AG08395 (cell line): Measurements from ENCODE around the gene EDIL3.

Source experiments
- DNase-seq: peaks from one replicate; pipeline ENCODE4 v3.0.0; 2012; ENCODE audit warnings: mixed read lengths, low spot score

The EDIL3 gene, protein sequence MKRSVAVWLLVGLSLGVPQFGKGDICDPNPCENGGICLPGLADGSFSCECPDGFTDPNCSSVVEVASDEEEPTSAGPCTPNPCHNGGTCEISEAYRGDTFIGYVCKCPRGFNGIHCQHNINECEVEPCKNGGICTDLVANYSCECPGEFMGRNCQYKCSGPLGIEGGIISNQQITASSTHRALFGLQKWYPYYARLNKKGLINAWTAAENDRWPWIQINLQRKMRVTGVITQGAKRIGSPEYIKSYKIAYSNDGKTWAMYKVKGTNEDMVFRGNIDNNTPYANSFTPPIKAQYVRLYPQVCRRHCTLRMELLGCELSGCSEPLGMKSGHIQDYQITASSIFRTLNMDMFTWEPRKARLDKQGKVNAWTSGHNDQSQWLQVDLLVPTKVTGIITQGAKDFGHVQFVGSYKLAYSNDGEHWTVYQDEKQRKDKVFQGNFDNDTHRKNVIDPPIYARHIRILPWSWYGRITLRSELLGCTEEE

DNA sequence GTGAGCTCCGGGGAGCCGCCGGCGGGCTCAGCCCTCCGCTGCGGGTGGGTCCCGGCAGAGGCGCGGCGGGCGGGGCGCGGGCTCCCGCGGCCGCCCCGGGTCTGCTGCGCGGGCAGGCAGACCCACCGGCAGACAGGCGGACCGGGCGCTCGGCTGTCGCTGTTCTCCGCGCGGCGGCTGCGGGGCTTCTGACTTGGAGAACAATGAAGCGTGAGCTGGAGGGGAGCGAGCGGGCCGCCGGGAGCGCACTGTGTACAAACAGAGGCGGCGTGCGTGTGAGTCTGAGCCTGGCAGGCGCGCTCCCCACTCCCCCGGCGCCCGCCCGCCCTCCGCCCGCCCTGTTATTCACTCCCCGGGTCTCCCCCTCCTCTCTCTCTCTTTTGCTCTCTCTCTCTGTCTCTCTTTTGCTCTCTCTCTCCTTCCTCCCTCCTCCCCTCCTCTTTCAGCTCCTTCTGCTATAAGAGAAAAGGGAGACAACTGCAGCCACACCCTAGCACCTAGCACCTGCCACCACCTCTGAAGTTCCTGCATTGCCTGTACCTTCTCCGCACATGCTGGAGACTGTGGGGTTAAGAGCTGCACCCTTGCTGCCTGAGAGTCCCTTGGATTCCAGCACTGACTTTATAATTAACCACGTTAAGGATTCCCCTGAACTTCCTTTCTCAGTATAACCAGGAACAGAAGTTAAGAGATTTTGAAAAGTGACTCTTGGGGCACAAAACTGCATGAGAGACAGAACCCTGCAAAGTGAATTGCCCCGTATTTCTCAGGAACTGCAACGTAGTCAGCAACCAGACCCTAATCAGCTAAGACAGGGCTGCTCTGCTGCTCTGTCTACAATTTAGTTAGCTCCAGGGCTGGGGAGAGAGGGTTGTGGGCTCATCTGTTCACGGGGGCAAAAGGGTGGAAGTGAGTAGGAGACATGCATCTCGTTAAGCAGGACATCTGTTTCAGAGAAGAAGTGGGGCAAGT is at the start of gene EDIL3:
TSS of gene EDIL3 (minus strand) at position 277 of the 972 bp plus-strand sequence. CDS start 506 bp downstream, outside the sequence.
- no peak for DNase-seq

DNA sequence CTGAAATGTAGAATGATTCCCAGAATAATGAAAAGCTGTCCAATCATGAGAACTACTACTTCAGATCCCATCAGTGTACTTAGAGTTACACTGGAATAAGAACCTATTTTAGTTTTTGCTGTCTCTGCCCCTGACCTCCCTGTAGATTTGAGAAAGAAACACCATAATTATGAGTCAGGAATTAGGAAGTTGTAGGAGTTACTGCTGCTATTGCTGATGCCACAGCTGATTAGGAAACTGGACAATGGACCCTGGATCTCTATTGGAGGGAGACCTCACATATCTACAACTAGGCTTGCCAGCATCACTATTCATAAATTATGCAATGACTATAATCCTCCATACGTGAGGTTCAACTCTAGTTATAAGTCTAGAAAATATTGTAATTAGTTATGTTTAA is 48.8 kb upstream of the EDIL3 start:
- no peak for DNase-seq

DNA sequence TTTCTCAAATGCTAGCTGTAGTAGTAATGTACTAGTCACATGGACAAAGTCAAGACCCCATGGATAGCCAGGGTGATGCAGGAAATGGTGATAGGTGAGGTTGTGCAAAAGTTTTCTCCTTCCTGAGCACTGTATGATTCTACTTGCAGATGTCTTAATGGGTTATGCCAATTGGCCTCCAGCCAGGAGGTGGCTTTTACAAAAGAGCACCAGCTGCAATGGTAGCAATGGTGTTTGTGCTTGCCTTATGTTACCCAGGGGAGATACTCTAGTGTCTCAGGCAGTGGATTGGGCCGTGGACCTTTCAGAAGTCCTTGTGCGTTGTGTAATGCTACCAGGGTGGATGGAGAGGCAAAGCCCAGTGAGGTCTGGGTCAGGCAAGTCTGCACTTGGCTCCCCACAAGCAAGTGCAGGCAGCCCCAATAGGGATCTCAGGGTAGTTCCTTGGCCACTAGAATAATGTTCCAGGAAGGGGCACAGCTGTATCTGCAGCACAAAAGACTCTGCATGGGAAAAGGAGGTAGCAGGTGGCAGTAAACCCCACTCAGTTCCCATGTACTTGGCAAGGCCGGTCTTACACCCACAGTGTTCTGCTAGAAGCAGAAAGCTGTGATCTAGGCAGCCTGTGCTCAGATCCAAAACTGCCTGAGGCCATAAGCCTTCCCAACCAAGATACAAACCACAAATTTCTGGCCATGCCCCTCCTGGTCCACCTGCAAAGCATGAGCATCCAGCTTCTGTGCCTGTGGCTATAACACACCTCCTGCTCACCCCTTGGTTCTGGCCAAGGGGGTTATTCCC is 46.4 kb upstream of the EDIL3 start:
- DNase-seq: no peak

DNA sequence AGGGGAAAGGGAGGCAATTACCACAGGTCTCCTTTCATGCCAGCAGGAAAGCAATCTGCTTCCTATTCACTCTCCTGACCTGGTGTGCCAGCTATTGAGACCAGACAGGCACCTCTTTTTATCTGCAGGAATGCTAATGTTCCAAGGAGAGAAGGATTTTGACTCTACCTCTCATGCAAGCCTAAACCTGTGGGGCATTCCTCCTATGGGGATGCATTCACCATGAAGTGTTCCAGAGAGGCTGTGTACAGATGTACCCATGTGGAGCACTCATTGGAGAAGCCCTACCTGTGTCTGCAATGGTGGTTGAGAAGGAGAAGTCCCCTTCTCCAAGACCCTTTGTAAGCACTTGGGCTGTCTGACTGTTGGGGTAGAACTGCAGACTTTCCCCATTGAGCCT is 45.4 kb upstream of the EDIL3 start:
- DNase-seq: no peak

DNA sequence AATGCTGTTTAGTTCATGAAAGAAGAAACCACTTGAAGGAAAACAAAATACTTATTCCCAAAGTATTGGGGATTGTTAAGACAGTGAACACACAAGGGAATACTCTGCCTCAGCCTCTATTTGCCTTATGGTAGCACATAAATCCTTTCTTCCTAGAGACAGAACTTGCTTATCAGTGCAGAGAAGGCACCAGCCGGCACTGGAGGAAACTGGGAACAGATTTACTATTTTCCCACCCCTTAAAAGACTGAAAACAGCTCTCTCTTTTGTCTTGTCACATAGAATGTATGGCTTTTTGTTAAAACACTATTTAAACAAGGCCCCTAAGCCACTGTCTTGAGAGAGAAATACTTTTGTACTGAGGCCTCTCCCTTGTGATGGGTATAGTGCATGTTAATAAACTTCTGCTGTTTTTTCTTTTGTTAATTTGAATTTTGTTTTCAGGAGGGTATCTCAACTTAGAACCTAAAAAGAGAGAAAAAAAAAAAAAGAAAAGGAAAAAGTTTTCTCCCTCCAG is 40.7 kb upstream of the EDIL3 start:
- DNase-seq: no peak

DNA sequence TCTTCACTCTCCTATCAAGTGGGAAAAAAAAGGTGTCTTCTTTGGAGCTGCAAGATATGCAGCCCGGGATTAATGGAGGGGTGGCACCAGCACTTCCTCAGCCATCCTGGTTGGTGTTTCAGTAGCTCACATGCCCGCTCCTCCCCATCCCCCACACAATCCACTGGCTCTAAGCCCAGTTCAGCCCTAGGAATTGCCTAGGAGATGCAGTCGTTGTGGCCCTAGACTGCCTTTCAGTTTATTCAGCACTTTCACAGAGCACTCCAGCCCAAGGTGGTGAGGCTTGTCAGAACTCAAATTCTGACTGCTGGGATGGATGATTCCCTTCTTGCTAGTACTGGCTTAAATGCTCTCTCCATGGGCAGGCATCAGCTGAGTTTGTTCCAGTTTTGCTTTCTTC is 35.1 kb upstream of the EDIL3 start:
- no peak for DNase-seq

DNA sequence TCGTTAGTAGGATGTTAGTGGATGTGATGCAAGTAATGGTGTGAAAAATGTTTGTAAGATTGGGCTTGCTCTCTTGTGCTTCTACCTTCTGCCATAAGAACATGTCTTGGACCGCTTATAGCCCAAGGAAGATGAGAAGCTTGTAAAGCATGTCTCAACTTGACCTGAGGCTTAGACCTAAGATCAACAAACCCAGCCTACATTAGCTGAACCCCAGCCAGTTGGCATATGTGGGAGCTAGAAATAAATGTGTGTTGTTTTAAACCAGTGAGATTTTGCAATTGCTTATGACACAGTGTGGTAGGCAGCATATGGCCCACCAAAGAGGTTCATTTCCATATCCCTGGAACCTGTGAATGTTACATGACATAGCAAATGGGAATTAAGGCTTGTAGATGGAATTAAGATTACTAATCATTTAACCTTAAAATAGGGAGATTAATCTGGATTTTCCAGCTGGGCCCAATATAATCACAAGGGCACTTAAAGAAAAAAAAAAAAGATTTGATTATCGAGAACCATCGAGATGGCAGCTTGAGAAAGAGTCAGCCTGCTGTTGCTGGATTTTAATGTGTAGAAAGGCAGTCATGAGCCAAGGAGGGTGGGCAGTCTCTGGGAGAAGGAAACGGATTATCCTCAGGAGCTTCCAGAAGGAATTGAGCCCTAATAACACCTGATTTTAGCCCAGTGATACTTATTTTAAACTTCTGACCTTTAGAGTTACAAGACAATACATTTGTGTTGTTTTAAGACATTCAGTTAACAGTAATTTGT is 27.3 kb upstream of the EDIL3 start:
- DNase-seq: no peak

DNA sequence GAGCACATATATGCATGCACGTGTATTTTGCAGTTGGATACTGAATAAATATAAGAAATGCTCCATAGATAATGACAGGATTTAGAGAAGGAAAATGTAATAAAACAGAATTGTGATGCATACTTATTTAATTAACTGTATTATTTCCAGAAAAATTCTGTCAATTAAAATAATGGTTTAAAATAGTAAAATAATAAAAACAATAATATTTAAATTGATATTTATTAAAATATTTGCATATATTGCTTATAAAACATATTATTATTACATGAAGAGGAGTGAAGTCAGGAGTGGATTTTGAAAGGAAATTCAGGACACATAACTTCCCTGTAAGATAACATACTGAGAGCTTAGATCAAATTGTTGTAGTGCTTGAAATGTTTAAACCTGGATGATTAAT is 21.4 kb upstream of the EDIL3 start:
- DNase-seq: no peak

DNA sequence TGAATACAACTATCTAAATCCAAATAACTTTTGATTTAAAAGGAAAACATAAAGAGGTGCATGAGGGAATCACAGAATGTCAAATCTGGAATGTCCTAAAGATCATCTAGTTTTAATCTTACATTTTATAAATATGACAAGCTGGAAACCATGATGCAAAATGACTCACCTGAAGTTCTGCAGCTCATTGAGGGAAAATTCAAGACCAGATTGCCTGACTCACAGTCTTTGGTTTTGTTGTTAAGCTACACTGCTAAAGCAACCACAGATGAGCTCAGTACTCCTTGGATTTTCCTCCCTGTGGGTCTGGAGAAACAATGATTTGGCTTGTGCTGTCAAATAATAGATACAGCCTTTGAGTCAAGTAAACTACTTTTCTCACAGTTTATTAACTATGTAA is 19.1 kb upstream of the EDIL3 start:
- DNase-seq: peak; percentile 69

DNA sequence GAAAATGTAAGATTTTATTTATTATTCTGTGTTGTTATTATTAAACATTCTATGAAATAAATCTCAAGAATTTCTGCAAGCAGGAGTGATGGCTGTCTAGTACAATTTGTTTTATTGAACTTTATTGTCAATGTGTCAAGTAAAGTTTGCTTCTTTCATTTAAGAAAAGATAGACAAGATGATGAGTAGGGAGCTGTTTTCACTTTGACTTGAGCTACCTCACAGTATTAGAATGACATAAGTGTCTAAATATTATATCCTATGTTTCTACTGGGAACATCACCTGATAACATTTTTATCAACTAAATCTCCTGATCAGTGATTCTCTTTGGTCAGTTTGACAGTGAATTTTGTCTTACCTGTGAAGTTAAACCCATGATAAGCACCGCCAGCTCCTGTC is 12.7 kb upstream of the EDIL3 start:
- DNase-seq: no peak

DNA sequence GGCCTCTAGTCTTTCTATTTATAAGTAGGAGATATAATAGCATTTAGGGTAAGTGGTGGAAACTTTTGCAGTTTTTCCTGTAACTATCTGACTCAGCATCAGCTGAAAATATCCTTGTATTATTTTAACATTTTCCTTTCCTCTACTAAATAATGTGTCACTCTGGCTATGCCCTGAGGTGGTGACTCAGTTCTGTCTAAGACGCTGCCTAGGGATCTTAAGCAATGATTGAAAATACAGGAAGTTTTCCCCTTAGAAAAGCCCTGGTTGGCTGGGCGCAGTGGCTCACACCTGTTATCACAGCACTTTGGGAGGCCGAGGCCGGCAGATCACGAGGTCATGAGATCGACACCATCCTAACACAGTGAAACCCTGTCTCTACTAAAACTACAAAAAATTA is 9.3 kb upstream of the EDIL3 start:
- peak; percentile 61 for DNase-seq

DNA sequence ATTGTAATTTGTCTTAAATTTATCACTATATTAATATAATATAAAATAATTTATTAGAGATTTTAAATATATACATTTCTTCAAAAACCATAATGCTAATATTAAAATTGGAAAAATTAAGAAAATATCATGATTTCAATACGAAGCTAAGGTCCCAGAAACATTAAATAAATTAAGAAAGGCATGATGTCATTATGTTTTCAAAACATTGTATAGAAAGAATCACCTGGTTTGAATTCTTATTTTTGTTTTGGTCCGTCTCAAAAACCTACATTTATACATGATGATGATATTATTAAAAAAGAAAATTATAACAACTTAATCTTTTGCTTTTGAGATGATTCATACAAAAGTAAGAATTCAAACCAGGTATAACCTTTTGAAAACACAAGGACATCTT is 8.2 kb upstream of the EDIL3 start:
- DNase-seq: no peak

DNA sequence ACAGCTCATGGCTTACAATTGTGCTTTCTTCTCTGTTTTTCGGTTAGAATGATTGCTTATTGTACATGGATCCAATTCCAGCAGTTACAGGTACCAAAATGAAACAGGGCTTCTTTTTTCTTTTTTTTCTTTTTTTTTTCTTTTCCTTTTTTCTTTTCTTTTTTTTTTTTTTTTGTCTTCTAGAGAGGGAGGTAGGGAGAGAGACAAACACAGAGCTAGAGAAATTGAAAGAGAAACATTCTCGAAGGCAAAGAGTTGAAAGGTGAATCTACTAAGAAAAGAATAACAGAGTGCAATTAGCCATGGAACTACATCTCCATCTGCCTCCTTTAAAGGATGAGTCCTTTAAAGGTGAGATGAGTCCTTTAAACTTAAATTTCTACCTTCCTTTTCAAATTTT is 1.0 kb upstream of the EDIL3 start:
- no peak for DNase-seq

DNA sequence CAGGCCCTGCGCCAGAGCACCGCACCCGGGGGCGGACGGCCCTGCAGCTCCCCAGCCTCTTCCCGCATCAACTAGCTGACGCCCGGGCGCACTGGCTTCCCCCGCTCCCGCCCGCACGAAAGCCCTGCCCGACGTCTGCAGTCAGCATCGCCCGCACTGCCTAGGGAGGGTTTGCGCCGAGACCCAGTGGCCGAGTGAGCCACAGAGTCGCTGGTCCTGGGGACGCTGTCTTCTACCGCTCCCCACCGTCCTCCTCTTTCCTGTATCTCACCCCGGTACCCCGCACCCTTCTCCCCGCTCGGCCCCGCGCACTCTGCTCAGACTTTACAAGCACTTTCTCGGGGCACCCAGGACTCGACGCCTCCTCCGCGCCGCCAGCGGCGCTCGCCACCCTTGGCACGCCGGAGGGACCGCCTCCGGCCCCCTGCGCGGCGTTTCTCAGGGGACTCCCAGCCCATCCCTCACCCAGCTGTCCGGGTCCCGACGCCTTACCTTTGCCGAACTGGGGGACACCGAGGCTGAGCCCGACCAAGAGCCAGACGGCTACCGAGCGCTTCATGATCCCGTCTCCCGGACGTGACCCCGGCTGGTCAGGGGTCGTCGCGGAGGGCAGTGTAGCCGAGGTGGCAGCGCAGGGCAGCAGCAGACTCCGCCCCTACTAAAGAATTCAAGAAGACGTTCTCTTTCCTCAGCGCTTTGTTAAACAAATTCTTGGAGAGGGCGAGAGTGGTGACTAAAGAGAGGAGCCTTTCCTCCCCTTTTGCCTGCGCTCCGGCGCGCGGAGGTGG is 670 bp downstream of the EDIL3 start:
- no peak for DNase-seq

DNA sequence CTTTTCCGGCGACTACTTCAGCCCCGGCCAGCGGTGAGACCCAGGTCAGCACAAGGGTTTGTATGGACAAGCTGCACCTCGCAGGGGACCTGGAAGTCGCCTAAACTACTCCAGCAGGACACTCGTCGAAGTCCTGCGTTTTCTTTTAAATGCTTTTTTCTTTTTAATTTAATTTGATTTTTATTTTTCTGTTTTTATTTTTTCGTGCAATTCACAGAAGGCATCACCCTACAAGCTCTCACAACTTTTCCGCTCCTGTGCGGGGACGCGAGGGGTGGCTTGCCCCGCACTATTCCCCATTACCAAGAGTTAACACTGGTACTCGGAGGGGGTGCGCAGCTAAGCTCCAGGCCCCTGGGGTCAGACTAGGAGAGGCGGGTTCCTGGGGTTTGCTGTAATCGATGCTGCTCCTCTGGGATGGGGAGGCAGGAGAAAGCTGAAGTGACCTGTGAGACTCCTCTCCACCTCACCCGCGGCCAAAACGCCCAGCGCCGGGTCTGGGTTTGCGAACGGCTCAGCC is 1.3 kb downstream of the EDIL3 start:
- no peak for DNase-seq

DNA sequence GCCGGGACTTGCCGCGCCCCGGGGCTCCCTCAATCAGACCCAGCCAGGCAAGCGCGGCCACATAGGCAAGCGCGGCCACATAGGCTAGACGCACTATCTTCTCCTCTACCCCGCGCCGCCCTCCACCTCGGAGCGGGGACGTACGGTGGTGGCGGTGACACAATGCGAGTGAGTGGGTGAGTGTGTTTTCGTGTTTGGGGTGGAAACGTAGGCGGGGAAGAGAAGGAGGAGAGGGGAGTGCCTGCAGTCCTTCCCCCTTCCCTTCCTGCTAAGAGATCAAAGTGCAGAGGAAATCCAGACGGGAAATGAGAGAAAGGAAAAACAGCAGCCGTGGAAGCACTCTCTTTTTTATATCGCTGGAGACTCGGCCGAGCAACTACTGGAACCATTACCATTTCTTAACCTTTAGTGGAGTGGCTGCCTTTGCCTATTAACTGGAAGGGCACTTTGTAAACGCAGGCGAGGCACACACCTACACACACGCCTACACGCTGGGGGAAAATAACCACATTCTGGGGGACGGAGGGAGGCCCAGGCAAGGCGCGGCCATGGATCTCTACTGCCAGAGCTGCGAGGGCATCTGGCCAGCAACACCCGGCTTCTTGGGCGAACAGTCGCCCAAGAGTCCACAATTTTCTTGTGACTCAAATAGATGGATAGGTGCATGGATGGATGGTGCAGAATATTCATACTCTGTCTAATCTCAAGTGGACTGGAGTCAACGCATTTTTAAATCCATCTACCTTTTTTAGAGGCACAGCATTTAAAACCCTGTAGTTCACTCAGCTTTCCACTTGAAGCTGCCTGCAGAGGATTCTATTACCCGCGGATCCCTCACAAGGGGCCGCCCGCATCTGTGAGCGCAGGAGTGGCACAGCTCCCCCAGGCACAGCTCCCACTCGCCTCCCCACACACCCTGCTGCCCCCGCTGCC is 2.1 kb downstream of the EDIL3 start:
- no peak for DNase-seq

DNA sequence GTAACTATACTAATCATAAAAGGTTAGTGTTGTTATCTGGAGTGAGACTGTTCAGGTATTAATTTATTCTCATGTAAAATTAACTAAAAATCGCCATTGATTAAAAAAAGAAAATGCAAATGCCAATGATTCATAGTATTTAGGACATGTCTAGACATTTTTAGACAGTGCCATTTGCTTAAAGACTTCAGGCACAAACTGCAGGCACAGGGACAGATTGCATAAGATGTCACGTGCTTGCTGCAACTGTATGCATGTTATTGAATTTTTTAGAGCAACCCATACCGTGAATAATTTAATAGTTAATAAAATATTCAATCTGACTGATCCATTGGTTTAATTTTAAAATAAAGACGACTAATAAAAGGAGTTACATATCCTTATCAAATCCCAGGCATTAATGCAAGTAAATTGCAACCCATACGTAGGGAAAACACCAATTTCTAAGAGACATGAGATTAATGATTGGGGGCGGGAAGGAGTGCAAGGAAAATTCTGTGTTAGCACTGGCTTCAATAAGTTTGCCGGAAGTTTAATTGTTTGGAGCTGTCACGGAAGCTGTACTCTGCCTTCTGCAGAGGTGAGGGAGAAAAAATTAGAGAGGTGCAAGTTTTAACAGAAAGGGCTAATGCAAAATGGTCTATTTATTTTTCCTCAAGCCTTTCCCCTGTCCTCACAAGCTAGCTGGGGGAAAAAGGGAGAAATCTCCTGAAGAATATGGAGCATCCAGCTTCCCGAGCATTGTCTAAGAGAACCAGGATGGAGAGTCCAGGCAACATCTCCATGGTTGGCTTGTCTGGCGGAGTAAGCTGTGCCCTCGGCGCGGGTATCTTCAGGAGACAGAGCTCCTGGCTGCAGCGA is 2.9 kb downstream of the EDIL3 start:
- no peak for DNase-seq

DNA sequence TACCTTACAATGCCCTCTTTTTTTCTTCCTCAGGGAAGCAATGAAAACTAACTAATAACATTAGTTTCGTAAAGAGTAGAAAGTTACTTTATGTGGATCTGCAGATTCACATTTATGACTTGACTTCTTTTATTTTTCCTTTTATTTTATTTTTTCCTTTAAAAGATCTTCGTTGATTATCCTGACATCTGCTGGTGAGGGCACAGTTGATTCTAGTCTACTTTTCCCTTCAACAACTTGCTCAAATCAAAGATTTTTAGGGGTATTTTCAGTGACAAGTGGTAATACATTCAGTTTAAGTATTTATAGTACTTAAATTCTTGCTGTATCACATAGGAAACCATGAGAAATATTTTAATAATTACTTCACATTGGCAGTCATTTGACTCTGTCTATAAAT is 4.9 kb downstream of the EDIL3 start:
- DNase-seq: no peak
